CD4-positive, alpha-beta T cell treated with Interleukin-6 at 100 ng/mL for 8 hours (primary cell): ENCODE data around the gene TPPP2.
A peak's percentile ranks its signal among the peaks of the same experiment; 100 is the strongest.
"Not testable (repeated sequence)": the region's sequence is repeated elsewhere in the genome, so short reads cannot be mapped to it uniquely, and the experiment has no call there.

Source experiments
- DNase-seq: peaks from one replicate; pipeline ENCODE4 v3.0.0-alpha.2; 2020; ENCODE audit warnings: mixed read lengths, low spot score

Gene TPPP2

DNA sequence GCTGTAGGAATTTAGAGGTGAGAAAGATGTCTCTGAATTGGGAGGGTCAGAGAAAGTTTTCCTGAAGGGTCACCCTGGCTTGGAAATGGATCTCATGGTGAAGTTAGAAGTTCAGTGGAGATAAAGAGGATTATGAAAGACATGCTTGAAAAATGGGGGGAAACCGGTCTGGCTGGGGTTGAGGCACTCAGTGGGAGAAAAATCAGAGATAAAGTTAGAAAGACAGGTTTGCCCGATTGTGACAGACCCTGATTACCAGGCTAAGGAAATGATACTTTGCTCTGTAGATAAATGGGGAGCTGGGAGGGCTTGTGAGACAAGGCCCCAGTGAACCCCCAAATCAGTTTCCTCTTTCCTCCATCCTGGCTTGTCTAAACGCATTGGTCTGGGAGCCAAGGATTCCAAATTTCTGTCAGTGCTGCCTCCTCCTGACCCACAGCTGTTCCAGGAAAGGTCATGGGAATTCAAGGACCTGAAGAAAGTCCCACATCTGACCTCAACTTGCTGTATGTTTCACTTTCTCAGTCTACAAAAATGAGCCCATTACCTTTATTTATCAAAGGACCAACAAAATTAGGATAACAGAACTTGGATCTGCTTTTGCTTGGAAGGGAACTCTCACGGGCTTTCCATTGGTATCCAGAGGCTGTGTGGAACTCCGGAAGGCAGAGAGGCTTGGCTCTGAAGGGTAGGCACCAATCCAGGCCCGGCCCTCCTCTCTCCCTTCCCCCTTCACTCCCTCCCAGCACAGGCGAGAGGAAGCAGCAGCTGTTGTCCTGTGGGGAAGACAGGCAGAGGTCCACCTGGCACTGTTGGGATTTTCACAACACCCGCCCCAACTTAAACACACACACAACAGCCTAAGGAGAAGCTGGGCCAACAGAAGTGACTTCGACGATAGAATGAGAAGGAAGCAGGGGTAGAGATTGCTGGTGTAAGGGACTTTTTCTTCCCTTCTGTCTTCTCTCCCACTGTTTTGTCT lies 8.7 kb downstream of the TPPP2 start:
- DNase-seq = no peak

DNA sequence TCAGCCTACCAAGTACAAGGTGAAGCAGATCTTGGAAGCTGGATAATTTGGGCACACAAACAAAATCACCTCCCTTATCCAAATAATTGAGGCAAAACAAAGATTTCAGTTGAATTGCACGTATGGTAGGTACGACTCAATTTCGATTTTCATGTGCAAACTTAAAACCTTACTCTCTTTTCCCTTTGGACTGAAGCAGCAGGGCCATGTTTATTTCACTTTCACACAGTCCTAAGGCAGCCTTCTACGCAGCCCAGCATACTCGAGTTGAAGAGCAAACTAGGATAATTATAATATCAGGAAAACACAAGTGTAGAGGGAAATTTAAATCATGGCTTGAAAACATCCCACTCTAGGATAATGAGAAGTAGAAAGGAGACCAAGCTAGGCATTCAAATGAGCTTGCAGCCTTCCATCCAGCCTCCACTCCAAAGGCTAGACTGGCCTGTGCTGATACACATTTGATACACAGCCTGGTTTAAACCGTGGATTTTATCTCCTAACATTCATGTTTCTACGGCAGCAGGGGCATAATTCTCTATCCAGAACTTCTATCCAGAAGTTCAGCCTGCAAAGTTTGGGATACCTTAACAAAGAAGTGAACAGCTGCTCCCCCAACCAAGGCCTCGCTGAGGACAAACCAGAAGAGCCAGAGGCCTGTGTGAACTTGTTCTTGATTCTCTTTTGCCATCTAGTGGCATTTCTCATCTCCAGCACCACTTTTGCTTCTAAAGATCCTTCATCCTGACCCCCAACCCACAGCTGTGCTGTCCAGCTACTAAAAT lies 9.8 kb downstream of the TPPP2 start:
- peak; percentile 41 for DNase-seq

DNA sequence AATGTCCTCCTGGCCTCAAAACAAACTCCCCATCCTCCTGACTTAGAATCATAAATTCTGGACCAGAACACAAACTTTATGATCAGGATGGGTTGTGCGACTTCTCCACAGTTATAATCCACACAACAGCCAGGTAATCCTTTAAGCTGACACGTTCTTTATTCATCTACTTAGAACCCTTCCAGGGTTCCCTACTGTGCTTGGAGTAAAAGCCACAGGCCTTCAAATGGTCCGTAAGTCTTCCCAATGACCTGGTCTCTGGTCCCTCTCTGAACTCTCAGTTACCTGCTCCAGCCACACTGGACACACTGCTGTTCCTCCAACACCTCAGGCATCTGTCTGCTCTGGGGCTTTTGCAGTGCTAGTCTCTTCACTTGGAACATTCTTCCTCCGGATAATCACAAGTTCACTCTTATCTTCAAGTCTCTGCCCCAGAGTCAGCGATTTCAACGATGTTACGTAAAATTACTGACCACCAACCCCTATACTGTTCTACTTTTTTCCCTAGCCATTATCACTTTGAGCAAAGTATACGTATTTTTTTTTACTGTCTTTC lies 10.4 kb downstream of the TPPP2 start:
- DNase-seq = no peak

DNA sequence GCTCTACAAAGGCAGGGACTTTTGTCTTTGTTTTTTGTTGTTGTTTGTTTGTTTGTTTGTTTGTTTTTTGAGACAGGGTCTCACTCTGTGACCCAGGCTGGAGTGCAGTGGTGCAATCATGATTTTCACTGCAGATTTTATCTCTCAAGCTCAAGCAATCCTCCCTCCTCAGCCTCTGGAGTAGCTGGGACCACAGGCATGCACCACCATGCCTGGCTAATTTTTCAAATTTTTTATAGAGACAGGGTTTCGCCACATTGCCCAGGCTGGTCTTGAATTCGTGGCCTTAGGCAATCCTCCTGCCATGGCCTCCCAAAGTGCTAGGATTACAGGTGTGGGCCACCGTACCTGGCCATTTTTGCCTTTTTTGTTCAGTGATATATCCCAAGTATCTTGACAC lies 10.9 kb downstream of the TPPP2 start:
- DNase-seq = not testable (repeated sequence)

DNA sequence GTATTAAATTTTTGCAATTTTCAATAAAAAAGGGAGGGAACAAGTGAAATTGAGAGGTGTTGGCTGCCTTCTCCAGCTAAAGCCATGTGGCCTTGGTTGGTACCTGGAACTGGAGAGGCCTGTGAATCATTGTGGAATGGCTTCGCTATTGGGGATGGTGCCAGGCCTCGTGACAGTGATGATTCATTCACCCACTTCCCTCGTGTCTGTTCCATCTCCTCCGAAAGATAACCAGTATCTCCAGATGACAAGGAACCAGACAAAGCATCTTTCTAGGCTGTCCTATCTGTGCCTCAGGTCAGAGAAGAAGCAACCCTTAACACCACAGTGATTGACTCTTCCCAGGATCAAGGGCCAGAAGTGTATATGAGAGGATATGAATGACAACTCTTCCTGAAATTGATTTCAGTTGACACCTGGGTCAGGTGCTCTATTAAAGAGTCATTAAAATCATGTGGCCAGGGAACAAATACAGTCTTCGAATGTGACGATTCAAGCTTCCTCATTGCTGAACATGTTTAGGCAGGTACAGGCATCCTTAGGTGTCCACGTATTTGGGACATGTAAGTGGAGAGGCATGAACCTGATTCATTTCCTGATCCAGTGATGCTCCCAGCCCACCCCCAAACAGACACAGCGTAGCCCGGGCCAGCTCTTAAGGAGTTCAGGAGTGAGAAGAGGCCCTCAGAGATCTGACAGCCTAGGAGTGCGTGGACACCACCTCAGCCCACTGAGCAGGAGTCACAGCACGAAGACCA lies 11.8 kb downstream of the TPPP2 start, which contains the start of gene RNASE7:
Gene RNASE7 (plus strand): TSS at position 687 of the 758 bp plus-strand sequence. CDS start 631 bp downstream, outside the sequence.
- no peak for DNase-seq

DNA sequence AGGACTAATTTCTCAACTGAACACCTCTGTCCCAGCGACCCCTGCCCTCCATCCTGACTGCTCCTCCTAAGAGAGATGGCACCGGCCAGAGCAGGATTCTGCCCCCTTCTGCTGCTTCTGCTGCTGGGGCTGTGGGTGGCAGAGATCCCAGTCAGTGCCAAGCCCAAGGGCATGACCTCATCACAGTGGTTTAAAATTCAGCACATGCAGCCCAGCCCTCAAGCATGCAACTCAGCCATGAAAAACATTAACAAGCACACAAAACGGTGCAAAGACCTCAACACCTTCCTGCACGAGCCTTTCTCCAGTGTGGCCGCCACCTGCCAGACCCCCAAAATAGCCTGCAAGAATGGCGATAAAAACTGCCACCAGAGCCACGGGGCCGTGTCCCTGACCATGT lies 12.9 kb downstream of the TPPP2 start:
- no peak for DNase-seq

DNA sequence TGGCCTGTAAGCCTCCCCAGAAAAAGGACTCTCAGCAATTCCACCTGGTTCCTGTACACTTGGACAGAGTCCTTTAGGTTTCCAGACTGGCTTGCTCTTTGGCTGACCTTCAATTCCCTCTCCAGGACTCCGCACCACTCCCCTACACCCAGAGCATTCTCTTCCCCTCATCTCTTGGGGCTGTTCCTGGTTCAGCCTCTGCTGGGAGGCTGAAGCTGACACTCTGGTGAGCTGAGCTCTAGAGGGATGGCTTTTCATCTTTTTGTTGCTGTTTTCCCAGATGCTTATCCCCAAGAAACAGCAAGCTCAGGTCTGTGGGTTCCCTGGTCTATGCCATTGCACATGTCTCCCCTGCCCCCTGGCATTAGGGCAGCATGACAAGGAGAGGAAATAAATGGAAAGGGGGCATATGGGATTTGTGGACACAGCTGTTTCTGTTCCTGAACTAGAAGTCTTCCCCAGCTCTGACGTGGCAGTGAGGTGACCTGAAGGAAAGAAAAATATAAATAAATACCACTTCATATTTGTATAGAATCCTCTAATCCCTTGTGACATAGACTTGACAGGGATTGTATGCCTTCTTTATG lies 13.5 kb downstream of the TPPP2 start:
- no peak for DNase-seq

DNA sequence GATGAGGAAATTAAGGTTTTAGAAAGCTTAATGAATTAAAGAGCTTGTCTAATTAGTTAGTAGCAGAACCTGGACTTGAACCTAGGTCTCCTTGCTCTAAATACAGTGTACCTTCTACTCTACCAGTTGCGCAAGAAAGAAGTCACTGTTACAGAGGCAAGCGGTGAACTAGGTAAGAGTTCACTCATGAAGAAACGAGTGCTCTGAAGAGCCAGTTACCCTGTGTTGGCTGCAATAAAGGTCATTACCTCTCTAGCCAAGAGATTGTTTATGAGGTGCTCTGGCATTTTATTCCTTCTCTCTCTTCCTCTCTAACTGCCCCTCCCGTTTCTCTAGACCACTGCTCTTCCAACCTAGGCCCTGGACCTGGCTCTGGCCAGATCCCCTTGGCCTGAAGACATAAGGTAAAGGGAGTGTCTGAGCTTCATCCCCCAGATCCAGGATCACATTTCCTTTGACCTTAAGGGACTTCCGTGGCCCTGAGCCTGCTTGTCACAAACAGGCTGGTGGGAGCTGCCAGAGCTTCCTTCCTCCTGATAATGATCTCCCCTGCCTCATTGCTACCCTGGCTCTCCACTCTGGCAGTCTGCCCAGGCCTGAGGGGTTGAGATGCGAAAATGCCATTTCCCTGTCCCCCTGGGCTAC lies 14.1 kb downstream of the TPPP2 start:
- no peak for DNase-seq

DNA sequence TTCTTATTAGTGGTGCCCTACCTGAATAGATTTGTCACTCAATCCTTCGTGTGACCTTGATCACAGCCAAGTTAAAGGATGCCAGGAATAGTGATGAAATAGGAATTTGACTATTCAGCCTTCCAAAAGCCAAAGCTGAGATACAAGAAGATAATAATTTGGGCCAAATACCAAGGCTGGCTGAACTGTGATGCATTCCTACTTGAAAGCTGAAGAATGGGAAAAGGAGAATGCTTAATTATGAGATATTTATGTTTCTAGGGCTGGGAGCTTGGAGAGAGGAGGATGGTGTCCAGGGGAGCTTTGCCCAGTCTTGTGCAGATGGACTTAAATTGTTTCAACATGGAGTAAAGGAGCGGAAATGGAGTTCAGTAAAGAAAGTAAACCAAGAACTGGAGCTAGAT lies 17.4 kb downstream of the TPPP2 start:
- no peak for DNase-seq

DNA sequence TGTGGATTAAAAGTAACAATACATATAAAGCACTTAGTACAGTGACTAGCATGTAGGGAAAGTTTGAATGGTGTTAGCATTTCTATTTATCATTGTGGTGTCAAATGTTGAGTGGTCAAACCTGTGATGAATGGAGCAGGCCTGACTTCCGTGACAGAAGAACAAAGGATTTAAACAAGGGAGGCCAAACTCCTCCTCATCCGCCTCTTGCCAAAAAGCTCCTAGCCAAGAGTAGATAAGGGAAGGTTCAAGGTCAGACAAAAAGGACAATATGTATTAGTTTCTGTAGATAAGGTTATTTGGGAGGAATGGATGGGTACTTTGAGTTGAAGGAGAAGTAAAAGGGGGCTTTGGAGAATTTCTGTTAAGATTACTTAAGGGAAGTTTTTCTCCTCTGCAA lies 18.6 kb downstream of the TPPP2 start:
- DNase-seq = no peak

DNA sequence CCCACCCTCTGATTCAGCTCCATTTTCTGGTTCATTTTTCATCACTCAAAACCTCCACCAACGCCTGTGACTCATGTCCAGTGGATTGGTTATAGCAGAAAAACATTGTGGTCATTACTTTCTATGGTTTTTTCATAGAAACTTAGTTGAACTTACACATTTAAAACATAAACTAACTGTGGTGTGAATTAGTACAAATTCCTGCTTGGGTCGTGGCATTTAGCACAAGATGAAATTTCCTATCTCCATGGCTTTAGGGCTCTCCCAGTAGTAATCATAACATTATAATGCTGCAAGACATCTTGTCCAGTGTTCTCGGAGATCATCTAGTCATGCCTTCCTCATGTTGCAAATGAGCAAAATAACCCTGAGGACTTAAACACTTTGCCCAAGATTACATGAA lies 19.3 kb downstream of the TPPP2 start:
- no peak for DNase-seq

DNA sequence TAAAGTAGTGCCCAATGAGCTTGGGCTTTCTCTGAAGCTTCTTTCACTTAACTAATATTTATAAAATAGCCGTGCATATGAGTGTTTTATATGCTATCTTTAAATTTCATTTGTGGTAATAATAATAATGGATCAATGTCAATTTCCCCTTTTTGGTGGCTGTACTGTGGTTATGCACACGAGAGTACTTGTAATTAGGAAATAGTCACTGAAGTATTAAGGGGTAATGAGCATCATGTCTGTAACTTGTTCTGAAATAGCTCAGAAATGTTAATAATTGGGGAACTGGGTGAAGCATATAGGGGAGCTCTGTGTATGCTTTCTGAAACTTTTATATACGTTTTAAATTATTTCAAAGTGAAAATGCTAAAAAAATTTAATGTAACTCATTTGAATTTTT lies 20.6 kb downstream of the TPPP2 start:
- no peak for DNase-seq

DNA sequence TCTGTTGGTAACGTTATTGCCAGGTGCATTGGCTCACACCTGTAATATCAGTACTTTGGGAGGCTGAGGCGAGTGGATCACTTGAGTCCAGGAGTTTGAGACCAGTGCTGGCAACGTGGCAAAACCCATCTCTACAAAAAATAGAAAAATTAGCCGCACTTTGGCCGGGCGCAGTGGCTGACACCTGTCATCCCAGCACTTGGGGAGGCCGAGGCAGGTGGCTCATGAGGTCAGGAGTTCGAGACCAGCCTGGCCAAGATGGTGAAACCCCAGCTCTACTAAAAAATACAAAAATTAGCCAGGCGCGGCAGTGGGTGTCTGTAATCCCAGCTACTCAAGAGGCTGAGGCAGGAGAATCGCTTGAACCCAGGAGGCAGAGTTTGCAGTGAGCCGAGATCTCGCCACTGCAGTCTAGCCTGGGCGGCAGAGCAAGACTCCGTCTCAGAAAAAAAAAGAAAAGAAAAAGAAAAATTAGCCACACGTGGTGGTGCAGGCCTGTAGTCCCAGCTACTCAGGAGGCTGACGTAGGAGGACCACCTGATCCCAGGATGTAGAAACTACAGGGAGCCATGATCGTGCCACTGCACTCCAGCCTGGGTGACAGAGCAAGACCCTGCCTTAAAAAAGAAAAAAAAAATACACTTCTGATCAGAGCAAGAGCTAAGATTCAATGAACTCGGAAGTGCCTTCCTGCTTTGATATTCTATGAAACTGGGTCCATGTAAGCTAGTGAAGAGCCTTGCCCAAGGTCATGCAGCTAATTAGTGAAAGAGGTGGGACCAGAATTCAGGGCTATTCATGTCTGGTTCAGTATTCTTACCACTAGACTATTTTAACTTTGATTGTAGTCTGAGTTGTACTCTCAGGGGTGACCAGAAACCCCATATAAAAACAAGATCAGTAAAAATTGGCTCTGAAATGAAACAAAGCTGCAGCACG lies 23.4 kb downstream of the TPPP2 start:
- no peak for DNase-seq

DNA sequence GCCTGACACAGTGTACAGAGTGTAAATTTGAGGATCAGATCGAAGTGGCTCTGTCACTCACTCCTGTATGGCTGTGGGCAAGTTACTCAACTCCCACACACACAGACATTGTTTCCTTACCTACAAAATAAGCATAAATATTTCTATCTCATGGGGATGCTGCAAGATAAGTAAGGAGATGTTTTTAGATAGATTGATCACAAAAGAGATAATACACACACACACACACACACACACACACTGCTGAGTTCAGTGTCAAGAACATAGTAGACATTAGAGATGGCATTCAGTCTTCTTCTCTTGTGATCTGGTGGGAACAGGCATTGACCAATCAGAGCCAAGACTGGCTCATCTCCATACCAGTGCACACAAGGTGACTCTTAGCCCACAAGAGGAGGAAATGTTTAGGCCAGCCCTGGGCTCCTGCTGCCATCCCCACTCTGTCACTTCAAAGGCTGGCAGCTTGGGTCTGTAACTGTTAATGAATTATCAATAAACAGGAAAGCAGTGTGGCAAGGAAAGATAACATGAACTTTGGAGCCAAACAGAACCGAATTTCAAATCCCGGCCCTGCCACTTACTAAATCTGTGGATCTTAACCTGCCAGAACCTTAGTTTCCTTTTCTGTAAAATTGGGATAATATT lies 24.2 kb downstream of the TPPP2 start:
- DNase-seq = no peak

DNA sequence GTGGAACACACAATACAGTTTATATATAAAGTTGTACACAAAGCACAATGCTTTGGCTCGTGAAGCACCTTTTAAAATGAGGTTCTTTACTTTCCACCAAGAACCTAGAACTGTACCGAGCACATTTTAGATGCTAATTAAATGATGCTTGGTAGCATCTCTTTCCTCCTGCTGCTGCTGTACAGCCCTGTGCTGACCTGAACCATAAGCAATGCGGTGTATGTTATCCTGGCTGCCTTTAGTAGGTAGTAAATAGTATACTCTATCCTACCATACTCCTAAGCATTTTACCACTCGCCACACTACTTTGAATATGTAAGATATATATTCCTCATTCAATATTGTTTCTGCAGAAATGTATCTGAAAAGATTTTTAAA lies 24.7 kb downstream of the TPPP2 start:
- DNase-seq = no peak

DNA sequence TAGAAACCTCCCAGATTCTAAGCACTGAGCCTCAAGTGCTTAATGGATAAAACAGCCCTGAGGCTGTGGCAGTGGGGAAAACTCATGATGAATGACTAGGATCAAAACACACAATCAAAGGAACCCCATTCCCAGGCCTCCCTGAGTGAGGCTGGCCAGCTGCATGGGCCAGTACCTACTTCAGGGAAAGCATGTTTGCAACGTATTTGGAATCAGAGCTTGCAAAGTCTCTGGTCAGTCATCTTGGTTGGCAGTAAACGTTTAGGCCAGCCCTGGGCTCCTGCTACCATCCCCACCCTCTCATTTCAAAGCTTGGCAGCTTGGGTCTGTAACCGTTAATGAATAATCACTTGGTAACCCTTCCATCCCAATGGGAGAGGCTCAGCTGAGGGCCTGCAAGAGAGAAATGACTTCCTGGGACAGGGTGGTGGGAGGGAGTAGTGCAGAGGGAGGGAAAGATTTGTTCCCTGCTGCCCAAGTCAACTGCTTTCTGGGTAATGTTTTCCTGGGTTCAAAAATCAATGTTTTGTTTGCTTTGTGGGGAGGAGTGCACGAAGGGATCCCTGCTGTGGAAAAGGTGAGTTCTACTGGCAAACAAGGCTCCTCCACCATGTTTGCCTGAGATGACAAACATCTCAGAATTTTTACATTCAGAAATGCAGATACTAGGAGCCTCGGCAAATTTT lies 25.6 kb downstream of the TPPP2 start:
- no peak for DNase-seq

DNA sequence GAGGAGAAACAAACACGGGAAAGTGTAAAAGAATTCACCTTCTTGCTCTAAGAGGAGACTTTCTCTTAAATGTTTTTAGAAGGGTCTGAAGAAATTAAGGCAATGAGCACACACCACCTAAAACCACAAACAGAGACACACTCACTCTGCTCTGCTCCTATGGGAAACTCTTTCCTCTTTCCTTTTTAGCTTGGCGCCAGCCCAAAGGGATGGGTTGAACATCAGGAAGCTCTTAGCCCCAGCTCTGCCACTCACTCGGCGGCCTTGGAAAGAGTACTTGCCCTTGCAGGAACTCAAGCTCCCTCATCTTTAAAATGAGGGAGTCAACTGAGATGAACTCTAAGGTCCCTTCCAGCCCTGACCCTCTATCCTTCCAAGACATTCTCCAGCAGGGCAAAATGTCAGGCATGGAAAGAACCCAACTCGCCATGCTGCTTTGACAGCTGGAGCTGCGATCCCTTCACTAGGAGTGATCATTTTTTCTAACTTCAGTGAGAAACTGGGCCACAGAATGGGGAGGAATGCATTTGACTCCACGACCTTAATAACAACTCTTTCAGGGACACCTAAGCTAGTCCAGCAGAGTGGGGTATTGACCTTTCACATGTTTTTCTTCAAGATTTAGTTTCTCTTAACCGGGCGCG lies 26.6 kb downstream of the TPPP2 start:
- no peak for DNase-seq
